Pancreas (tissue), 10 donors: Measurements from ENCODE around the gene ABITRAM. TPM values are rescaled to one million over a fixed set of nuclear protein-coding genes. Genes with fewer than 3 reads are reported as not detected.

ENCODE experiments used
- ATAC-seq, 4 donors: fragments of 200-7000 bp; cut with Tn5 transposase; one replicate each; pipeline versions ENCODE4 v1.8.0 to v1.9.1; 2020; ENCODE audit warnings: mild to moderate bottlenecking in 4 of 4, moderate library complexity in 4 of 4
- DNase-seq, 6 donors: peaks; one replicate each; pipeline ENCODE4 v3.0.0-alpha.2; 2020
- FAIRE-seq: peaks from 2 replicates; lab custom pipeline; 2012; peaks lifted over from hg19 to GRCh38; lab: Jason Lieb, UNC
- H3K27ac ChIP-seq, 4 donors: fragments of 200-600 bp; sonication (generic); 1 replicate in 3 of 4; 2 replicates in 1 of 4; pipeline versions ENCODE4 v1.5.0 to v1.8.0; 2020
- H3K27me3 ChIP-seq, 4 donors: fragments of 200-600 bp; one replicate each; pipeline ENCODE4 v1.8.0; 2021
- H3K36me3 ChIP-seq, 3 donors: fragments of 200-600 bp; sonication (generic) in 1 of 3; one replicate each; pipeline versions ENCODE4 v1.5.0 to v1.8.0; 2020 to 2021
- H3K4me1 ChIP-seq, 3 donors: fragments of 200-600 bp; one replicate each; pipeline ENCODE4 v1.8.0; 2021
- H3K4me3 ChIP-seq, 4 donors: fragments of 200-600 bp; sonication (generic) in 2 of 4; one replicate each; pipeline versions ENCODE4 v1.5.0 to v1.8.0; 2020 to 2021
- H3K9me3 ChIP-seq, 4 donors: fragments of 200-600 bp; one replicate each; pipeline ENCODE4 v1.8.0; 2021
- WGBS, 2 donors: extraction: QIAGEN DNeasy Blood & Tissue Kit; methylation state at CpG; one replicate each; pipeline ENCODE4 v1.1.7; 2013; 5-methylcytosine and 5-hydroxymethylcytosine counted together
- intact Hi-C, 3 donors: fragments of 100-400 bp; cut with DNase I; formaldehyde crosslinking; loops; one replicate each; pipeline versions ENCODE4 v1.11.1 to v1.14.2; 2022
- polyA plus RNA-seq, 2 donors: library from polyadenylated mRNA; stranded (reverse); fragments of 200-250 nt; gene quantifications; one replicate each; pipeline ENCODE4 v1.2.3, GENCODE V29; 2013
- total RNA-seq, 6 donors: library from RNA; stranded (reverse); fragmentation: NEBNext Ultra II Directional in 4 of 6; extraction: Animal tissue kit (Norgen Biotek cat#: 25700) in 4 of 6; gene quantifications; one replicate each; pipeline versions ENCODE4 v1.2.1 to v1.2.4, GENCODE V29; 2021 to 2023
- TF ChIP-seq, protein P1 (sequence below), 4 donors: fragments of 200-600 bp; sonication (generic) in 3 of 4; IDR thresholded peaks; one replicate each; pipeline versions ENCODE4 v1.5.0 to v1.8.0; 2021; ENCODE audit warnings: antibody characterized with exemption in 4 of 4
- donor health status: healthy with polysubstance abuse.
- donor health status: DM: no; HTN: no; CAD: no; lungs with moderate emphysema.
- donor health status: DM: no; HTN: no; CAD: no.
- donor health status: control.
- donor health status: control.
- donor health status: Bipolar disorder and iron deficiency.
- donor health status: DM: yes; HTN: yes; CAD: no.
- donor health status: DM: no; HTN: no; CAD: no.
- donor health status: DM: no; HTN: no; CAD: no.
- donor health status: DM: yes; HTN: yes; CAD: no.

The ABITRAM gene
- total and polyA plus RNA-seq, 8 donors, result 5.7 to 8.1 (median 7.3) TPM

DNA sequence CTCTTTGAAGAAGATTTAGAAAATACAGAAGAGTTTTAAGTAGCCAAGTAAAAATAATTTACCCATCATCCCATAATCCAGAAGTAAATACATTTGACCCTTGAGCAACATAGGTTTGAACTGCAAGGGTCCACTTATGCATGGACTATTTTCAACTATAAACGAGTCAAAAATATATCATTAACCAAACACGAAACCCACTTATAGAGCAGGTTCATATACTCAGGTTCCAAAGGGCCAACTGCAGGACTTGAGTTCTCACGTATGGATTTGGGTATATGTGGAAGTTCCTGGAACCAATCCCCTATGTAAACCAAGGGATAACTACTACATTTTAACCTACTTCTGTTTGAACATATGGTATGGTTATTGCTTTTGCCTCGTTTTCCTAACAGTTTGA lies 5.8 kb downstream of the ABITRAM start:
- TF ChIP-seq, protein P1, sequence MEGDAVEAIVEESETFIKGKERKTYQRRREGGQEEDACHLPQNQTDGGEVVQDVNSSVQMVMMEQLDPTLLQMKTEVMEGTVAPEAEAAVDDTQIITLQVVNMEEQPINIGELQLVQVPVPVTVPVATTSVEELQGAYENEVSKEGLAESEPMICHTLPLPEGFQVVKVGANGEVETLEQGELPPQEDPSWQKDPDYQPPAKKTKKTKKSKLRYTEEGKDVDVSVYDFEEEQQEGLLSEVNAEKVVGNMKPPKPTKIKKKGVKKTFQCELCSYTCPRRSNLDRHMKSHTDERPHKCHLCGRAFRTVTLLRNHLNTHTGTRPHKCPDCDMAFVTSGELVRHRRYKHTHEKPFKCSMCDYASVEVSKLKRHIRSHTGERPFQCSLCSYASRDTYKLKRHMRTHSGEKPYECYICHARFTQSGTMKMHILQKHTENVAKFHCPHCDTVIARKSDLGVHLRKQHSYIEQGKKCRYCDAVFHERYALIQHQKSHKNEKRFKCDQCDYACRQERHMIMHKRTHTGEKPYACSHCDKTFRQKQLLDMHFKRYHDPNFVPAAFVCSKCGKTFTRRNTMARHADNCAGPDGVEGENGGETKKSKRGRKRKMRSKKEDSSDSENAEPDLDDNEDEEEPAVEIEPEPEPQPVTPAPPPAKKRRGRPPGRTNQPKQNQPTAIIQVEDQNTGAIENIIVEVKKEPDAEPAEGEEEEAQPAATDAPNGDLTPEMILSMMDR (IDR thresholded peaks at IDR 0.05), result no peak
- DNase-seq (no peak), ATAC-seq (no peak), FAIRE-seq (no peak)
- intact Hi-C loops, result no loop called here
- Histone ChIP-seq H3K4me1 (peaks cover 0 to 7% (median 5%) of the 10 kb centered on the region in 3 donors), H3K27ac (no peak overlapping the region), H3K4me3 (no peak overlapping the region), H3K27me3 (no peaks in the 10 kb centered on the region), H3K36me3 (peaks cover 0 to 20% (median 3%) of the 10 kb centered on the region in 3 donors), H3K9me3 (no peaks in the 10 kb centered on the region)
- WGBS, 2 donors, result 73 to 78% methylated on average over 4 of the region's 4 CpGs

DNA sequence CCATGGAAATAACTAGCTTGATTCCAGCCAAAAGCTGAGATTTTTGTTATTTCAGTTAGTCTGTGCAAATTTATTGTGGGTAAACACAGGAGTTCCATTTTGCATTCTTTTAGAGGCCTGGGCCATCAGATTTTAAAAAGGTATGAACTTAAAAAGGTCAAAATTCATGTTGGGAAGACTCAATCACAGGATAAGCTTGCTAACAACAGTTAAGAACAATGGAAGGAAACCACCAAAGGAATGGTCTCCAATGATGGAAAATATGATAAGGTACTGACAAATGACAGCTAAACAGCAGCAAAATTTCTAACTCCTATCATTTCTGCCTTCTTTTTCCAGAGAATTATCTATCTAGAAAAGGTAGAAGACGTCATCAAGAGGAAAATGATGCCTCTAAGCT lies 16.0 kb downstream of the ABITRAM start:
- Histone ChIP-seq H3K4me1 (no peaks in the 10 kb centered on the region), H3K9me3 (no peaks in the 10 kb centered on the region), H3K27me3 (no peaks in the 10 kb centered on the region), H3K27ac (no peak overlapping the region), H3K4me3 (no peak overlapping the region), H3K36me3 (no peaks in the 10 kb centered on the region)
- TF ChIP-seq, protein P1 (IDR thresholded peaks at IDR 0.05), result no peak
- DNase-seq, result no peak
- 65 to 69% methylated on average over 1 of the region's 1 CpG for WGBS, 2 donors
- ATAC-seq, result no peak
- intact Hi-C loops, result no loop called here
- FAIRE-seq, result no peak

DNA sequence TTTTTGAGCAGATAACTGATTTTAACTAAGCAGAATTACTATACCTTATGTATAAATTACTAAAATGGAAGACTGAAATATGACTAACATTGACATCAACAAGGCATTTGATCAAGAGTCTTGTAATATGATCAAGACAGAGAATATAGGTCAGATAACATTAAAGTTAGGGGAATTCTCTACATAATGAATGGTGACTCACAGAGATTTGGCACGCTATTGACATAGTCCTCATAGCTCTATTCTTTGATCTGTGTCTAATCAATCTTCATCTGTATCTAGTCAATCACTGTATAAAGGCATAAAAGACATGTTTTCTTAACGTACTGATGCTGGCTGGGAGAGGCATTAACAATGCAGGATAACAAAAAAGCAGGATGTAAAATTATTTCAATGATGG lies 17.4 kb downstream of the ABITRAM start:
- intact Hi-C loops, result no loop called here
- 79% methylated on average over 2 of the region's 2 CpGs for WGBS, 2 donors
- no peak for DNase-seq

GRCh38 chr9:108953983-108954574 lies 19.9 kb downstream of the ABITRAM start:
- ATAC-seq (peak in 3 of 4 donors; percentile 65 to 88 (median 79)), FAIRE-seq (peak; percentile 89), DNase-seq (no peak)
- intact Hi-C loops, result no loop called here
- Histone ChIP-seq H3K9me3 (no peaks in the 10 kb centered on the region), H3K27ac (no peak overlapping the region), H3K4me1 (no peaks in the 10 kb centered on the region), H3K27me3 (no peaks in the 10 kb centered on the region), H3K4me3 (no peak overlapping the region), H3K36me3 (no peaks in the 10 kb centered on the region)
- TF ChIP-seq, protein P1 (IDR thresholded peaks at IDR 0.05), result peak; percentile 22 to 57 (median 50)
- 0% methylated on average over 3 of the region's 3 CpGs for WGBS, 2 donors

More for the DNA sequence above, 17.4 kb downstream of the ABITRAM start:
- no peak overlapping the region for H3K27ac ChIP-seq
- FAIRE-seq (no peak), ATAC-seq (no peak)
- no peak overlapping the region for H3K4me3 ChIP-seq
- no peaks in the 10 kb centered on the region for H3K9me3 ChIP-seq
- no peaks in the 10 kb centered on the region for H3K27me3 ChIP-seq
- H3K4me1 ChIP-seq, result no peaks in the 10 kb centered on the region
- TF ChIP-seq, protein P1 (IDR thresholded peaks at IDR 0.05), result no peak
- no peaks in the 10 kb centered on the region for H3K36me3 ChIP-seq

DNA sequence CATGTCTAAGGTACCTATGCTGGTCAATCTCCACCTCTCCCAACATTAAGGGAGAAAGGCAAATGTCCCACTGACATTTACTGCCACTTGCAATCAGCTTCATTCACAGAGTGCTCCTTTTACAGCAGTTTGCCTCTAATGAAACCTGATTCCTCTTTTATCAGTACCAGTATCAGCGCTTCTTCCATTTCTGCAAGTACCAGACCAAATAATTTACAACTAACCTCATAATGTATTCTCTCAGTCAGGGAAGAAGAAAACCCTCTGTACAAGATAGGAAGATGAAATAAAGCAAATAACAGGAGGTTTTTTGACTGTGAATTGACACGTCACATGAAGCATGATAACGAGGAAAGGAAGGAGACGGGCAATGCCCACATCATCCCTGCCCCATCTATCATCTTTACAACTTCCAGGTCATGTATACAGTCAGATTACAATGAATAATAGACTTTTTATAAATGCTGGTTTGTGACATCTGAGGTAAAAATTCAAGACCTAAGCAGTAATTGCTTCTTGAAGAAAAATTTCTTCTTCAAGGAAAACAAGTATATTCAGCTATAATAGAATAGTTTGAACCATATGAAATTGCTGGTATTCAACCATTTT lies 21.9 kb downstream of the ABITRAM start:
- no peaks in the 10 kb centered on the region for H3K4me1 ChIP-seq
- no peaks in the 10 kb centered on the region for H3K9me3 ChIP-seq
- DNase-seq (no peak), FAIRE-seq (no peak), ATAC-seq (no peak)
- intact Hi-C loops, result no loop called here
- WGBS, 2 donors, result 84 to 86% methylated on average over 4 of the region's 4 CpGs
- H3K27me3 ChIP-seq, result no peaks in the 10 kb centered on the region
- no peak overlapping the region for H3K4me3 ChIP-seq
- TF ChIP-seq, protein P1 (IDR thresholded peaks at IDR 0.05), result no peak
- no peaks in the 10 kb centered on the region for H3K36me3 ChIP-seq
- no peak overlapping the region for H3K27ac ChIP-seq
